ENCODE measurements around the gene RNF4. TPM values are rescaled to one million over a fixed set of nuclear protein-coding genes. Genes with fewer than 3 reads are reported as not detected.
A peak's percentile ranks its signal among the peaks of the same experiment; 100 is the strongest.

RNF4 gene
- total RNA-seq, 1 experiment from 2014 or later: 92.0 TPM

DNA sequence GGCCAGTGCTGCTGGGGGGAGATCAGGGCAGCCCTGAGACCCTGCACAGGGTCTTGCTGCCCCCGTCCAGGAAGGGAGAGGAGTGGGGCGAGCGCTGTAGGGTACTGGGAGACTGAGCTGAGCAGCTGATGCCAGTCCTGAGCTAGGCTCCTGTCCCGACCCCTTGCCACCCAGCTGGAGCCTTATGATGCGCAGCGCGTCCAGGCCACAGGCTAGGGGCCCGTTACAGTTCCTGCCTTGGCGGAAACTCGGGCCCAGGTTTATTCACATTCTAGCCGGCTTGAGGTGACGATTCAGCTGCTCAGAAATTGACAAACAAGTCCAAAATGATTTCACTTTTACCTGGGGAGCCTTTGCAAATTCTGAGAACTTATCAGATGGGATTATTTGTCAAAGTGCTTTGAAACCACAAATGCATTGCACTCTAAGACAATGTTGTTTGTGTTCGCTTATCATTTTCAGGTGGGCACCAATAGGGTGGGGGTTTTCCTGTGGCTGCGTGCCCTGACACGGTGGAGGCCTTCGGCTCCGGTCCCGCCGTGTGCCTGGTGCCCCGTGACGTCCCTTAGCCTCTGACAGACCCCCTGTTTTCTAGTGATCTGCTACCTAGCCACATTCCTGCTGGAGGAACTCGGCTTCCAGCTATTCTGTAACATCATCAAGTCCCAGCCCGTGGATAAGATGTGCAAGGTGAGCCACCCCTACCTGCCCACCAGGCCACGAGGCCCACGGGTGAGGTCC is 31.3 kb upstream of the RNF4 start:
- no peaks in the 10 kb centered on the region for H3K4me1 ChIP-seq (ENCODE audit: insufficient read depth, low read length)
- H3K23me2 ChIP-seq (ENCODE audit: insufficient read length, low read depth, low read length, poor library complexity, severe bottlenecking): no peaks in the 10 kb centered on the region
- H3K79me1 ChIP-seq (ENCODE audit: insufficient read depth, low read depth, low read length, poor library complexity, severe bottlenecking): no peaks in the 10 kb centered on the region
- H2BK15ac ChIP-seq (ENCODE audit: low read depth, low read length): no peak overlapping the region
- H3K4me2 ChIP-seq (ENCODE audit: insufficient read depth, insufficient read length, low read length): no peak overlapping the region
- H2AFZ ChIP-seq (ENCODE audit: low read length): no peak overlapping the region
- no peak overlapping the region for H3K56ac ChIP-seq (ENCODE audit: insufficient read length, low read depth, low read length)
- H3K27ac ChIP-seq (ENCODE audit: insufficient read length, low read depth, low read length): no peak overlapping the region
- H4K5ac ChIP-seq (ENCODE audit: insufficient read length, low read depth, low read length): no peak overlapping the region
- no peaks in the 10 kb centered on the region for H4K20me1 ChIP-seq (ENCODE audit: control insufficient read depth, insufficient read depth, insufficient read length)
- no peak overlapping the region for H3K9ac ChIP-seq (ENCODE audit: extremely low read depth, insufficient read length, low read length)
- no peaks in the 10 kb centered on the region for H3K27me3 ChIP-seq (ENCODE audit: insufficient read depth, low read length)
- H4K8ac ChIP-seq (replicated peaks; ENCODE audit: insufficient read length, low read depth, low read length): no peak overlapping the region
- no CpG with 5 or more reads among the region's 25 CpGs for WGBS (ENCODE audit: extremely low coverage, insufficient read length, low lambda C conversion rate)
- TF ChIP-seq, protein P1, sequence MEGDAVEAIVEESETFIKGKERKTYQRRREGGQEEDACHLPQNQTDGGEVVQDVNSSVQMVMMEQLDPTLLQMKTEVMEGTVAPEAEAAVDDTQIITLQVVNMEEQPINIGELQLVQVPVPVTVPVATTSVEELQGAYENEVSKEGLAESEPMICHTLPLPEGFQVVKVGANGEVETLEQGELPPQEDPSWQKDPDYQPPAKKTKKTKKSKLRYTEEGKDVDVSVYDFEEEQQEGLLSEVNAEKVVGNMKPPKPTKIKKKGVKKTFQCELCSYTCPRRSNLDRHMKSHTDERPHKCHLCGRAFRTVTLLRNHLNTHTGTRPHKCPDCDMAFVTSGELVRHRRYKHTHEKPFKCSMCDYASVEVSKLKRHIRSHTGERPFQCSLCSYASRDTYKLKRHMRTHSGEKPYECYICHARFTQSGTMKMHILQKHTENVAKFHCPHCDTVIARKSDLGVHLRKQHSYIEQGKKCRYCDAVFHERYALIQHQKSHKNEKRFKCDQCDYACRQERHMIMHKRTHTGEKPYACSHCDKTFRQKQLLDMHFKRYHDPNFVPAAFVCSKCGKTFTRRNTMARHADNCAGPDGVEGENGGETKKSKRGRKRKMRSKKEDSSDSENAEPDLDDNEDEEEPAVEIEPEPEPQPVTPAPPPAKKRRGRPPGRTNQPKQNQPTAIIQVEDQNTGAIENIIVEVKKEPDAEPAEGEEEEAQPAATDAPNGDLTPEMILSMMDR (conservative IDR thresholded peaks at IDR 0.05): no peak
- no peak for DNase-seq
- H3T11ph ChIP-seq (ENCODE audit: low read length): no peak overlapping the region
- H2BK12ac ChIP-seq (ENCODE audit: insufficient read length, low read depth, low read length): no peak overlapping the region
- no peak overlapping the region for H2AK5ac ChIP-seq (ENCODE audit: insufficient read length, low read length)
- H2BK120ac ChIP-seq (ENCODE audit: low read depth, low read length, poor library complexity, severe bottlenecking): no peak overlapping the region
- H3K18ac ChIP-seq (ENCODE audit: insufficient read length, low read depth, low read length): no peak overlapping the region
- H3K79me2 ChIP-seq (ENCODE audit: insufficient read depth, low read length): no peaks in the 10 kb centered on the region
- Mint-ChIP-seq H3K9me3 (no peaks in the 10 kb centered on the region), H3K4me1 (peaks cover 6 to 11% of the 10 kb centered on the region in 2 experiments), H3K27me3 (ENCODE audit: low read depth) (0 out of 2 replicates have a peak, but pooled peaks cover 3% of the 10 kb centered on the region), H3K36me3 (ENCODE audit: insufficient read depth in 1 of 3, low read depth in 3 of 3) (no peaks in the 10 kb centered on the region), H3K27ac (peak overlapping the region in 1 of 3 experiments; percentile 77; a peak in 1 of 7 replicates), H3K4me3 (no peak overlapping the region)
- H2BK5ac ChIP-seq (ENCODE audit: insufficient read length, low read length): no peak overlapping the region
- H3K23ac ChIP-seq (ENCODE audit: insufficient read length, low read depth, low read length): no peak overlapping the region
- H2BK20ac ChIP-seq (ENCODE audit: low read depth, low read length, poor library complexity, severe bottlenecking): no peak overlapping the region
- no peak overlapping the region for H3K14ac ChIP-seq (ENCODE audit: insufficient read depth, low read length)
- no peak overlapping the region for H3K4ac ChIP-seq (ENCODE audit: low read depth, low read length)
- H4K91ac ChIP-seq (ENCODE audit: insufficient read length, low read depth, low read length): no peak overlapping the region
- no peaks in the 10 kb centered on the region for H3K9me3 ChIP-seq (ENCODE audit: control insufficient read depth, low read depth, low read length)
